ENCODE data around the gene YTHDF1.
"Not testable (repeated sequence)": the region's sequence is repeated elsewhere in the genome, so short reads cannot be mapped to it uniquely, and the experiment has no call there.

DNA sequence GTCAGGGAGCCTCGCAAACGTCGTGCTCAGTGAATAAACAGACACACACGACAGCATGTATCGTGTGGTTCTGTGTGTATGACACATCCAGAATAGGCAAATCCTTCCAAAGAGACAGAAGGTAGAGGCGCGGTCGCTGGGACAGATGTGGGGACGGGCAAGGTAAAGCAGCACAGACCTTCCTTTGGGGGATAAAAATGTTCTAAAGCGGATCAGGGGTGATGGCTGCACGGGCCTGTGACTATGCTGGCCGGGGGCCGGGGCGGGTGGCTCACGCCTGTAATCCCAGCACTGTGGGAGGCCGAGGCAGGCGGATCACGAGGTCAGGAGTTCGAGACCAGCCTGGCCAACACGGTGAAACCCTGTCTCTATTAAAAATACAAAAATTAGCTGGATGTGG, 56.7 kb downstream of the YTHDF1 start:
- TF ChIP-seq, protein P1, sequence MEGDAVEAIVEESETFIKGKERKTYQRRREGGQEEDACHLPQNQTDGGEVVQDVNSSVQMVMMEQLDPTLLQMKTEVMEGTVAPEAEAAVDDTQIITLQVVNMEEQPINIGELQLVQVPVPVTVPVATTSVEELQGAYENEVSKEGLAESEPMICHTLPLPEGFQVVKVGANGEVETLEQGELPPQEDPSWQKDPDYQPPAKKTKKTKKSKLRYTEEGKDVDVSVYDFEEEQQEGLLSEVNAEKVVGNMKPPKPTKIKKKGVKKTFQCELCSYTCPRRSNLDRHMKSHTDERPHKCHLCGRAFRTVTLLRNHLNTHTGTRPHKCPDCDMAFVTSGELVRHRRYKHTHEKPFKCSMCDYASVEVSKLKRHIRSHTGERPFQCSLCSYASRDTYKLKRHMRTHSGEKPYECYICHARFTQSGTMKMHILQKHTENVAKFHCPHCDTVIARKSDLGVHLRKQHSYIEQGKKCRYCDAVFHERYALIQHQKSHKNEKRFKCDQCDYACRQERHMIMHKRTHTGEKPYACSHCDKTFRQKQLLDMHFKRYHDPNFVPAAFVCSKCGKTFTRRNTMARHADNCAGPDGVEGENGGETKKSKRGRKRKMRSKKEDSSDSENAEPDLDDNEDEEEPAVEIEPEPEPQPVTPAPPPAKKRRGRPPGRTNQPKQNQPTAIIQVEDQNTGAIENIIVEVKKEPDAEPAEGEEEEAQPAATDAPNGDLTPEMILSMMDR (IDR thresholded peaks at IDR 0.05), result not testable (repeated sequence)
- not testable (repeated sequence) for TF ChIP-seq POLR2AphosphoS5 (IDR thresholded peaks at IDR 0.05); POLR2A (IDR thresholded peaks at IDR 0.05; ENCODE audit: low read depth)

Data from esophagus muscularis mucosa (tissue), 3 donors.